HUES64 (cell line): ENCODE data around the gene SUMO3.

Experiments
- H3K27ac ChIP-seq: 2 replicates; pipeline ENCODE4 v1.7.0; 2013; ENCODE audit warnings: low read depth, low read length, inconsistent platforms
- H3K27me3 ChIP-seq: 2 replicates; pipeline ENCODE4 v1.6.1; 2013; ENCODE audit warnings: mild to moderate bottlenecking, low read length; ENCODE audit not compliant: insufficient read depth
- H3K36me3 ChIP-seq: 2 replicates; pipeline ENCODE4 v1.6.1; 2013; ENCODE audit warnings: mild to moderate bottlenecking, low read length; ENCODE audit not compliant: insufficient read depth
- H3K4me1 ChIP-seq: 2 replicates; pipeline ENCODE4 v1.6.1; 2013; ENCODE audit warnings: mild to moderate bottlenecking, low read length, moderate library complexity; ENCODE audit not compliant: insufficient read depth
- H3K4me3 ChIP-seq: 2 replicates; pipeline ENCODE4 v1.5.1; 2013; ENCODE audit warnings: mild to moderate bottlenecking, low read length, moderate library complexity
- H3K9ac ChIP-seq: 2 replicates; pipeline ENCODE4 v1.6.1; 2013; ENCODE audit warnings: mild to moderate bottlenecking, low read depth, low read length
- H3K9me3 ChIP-seq: 2 replicates; pipeline ENCODE4 v1.6.1; 2013; ENCODE audit warnings: low read depth, low read length; ENCODE audit not compliant: insufficient read depth
- WGBS: fragments of 150-250, 120-280 bp; methylation state at CpG from one replicate; pipeline ENCODE4 v1.1.7; 2013; ENCODE audit warnings: missing lambda C conversion rate; 5-methylcytosine and 5-hydroxymethylcytosine counted together

Gene SUMO3

DNA sequence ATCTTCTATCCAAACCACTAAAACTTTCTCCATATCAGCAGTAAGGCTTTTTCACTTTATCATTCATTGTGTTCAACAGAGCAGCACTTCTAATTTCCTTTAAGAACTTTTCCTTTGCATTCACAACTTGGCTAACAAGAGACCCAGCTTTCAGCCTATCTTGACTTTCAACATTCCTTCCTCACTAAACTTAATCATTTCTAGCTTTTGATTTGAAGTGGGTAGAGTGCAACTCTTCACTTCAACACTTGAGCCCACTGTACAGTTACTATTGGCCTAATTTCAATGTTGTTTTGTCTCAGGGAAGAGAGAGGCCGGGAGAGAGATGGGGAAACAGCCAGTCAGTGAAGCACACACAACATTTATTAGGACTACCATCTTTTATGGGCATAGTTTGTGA is 18.2 kb downstream of the SUMO3 start:
- Histone ChIP-seq H3K27ac (no peak overlapping the region), H3K9ac (no peak overlapping the region; the same call in 1 of the 2 replicates), H3K36me3 (peaks cover 61% of the 10 kb centered on the region), H3K27me3 (no peaks in the 10 kb centered on the region), H3K4me1 (peaks cover 18% of the 10 kb centered on the region; the same call in 1 of the 2 replicates), H3K4me3 (no peak overlapping the region), H3K9me3 (no peaks in the 10 kb centered on the region)
- WGBS, result 100% methylated on average over 1 of the region's 1 CpG

DNA sequence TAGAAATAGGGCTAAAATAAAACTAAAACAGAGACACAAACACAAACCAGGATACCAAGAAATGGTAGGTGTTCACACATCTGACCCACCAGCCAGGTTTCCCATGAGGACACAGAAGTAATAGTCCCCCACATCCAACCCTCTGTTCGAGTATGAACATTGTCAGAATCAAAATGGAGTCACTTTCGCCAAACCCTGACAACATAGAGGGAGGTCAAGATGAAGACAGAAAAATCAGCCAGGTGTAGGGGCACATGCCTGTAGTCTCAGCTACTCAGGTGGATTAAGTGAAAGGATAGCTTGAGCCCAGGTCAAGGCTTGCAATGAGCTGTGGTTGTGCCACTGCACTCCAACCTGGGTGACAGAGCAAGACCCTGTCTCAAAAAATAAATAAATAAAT is 20.1 kb downstream of the SUMO3 start:
- H3K9me3 ChIP-seq, result no peaks in the 10 kb centered on the region
- WGBS, result 97% methylated on average over 2 of the region's 2 CpGs
- no peaks in the 10 kb centered on the region for H3K27me3 ChIP-seq
- peaks cover 17% of the 10 kb centered on the region for H3K4me1 ChIP-seq
- no peak overlapping the region for H3K4me3 ChIP-seq
- H3K36me3 ChIP-seq, result peaks cover 46% of the 10 kb centered on the region
- H3K27ac ChIP-seq, result no peak overlapping the region
- no peak overlapping the region for H3K9ac ChIP-seq

DNA sequence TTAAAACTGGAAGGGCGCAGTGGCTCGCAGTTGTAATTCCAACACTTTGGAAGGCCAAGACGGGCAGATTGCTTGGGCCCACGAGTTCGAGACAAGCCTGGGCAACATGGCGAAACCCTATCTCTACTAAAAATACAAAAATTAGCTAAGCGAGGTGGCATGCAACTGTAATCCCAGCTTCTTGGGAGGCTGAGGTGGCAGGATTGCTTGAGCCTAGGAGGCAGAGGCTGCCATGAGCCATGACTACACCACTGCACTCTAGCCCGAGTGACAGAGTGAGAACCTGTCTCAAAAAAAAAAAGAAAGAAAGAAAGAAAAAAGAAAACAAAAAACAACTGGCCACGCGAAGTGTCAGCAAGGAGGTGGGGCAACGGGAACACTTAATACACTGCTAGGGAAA is 22.5 kb downstream of the SUMO3 start:
- Histone ChIP-seq H3K36me3 (peaks cover 69% of the 10 kb centered on the region), H3K27me3 (no peaks in the 10 kb centered on the region), H3K4me1 (peaks cover 13% of the 10 kb centered on the region), H3K9me3 (no peaks in the 10 kb centered on the region), H3K27ac (no peak overlapping the region), H3K9ac (no peak overlapping the region), H3K4me3 (no peak overlapping the region)
- 93% methylated on average over 11 of the region's 11 CpGs for WGBS

DNA sequence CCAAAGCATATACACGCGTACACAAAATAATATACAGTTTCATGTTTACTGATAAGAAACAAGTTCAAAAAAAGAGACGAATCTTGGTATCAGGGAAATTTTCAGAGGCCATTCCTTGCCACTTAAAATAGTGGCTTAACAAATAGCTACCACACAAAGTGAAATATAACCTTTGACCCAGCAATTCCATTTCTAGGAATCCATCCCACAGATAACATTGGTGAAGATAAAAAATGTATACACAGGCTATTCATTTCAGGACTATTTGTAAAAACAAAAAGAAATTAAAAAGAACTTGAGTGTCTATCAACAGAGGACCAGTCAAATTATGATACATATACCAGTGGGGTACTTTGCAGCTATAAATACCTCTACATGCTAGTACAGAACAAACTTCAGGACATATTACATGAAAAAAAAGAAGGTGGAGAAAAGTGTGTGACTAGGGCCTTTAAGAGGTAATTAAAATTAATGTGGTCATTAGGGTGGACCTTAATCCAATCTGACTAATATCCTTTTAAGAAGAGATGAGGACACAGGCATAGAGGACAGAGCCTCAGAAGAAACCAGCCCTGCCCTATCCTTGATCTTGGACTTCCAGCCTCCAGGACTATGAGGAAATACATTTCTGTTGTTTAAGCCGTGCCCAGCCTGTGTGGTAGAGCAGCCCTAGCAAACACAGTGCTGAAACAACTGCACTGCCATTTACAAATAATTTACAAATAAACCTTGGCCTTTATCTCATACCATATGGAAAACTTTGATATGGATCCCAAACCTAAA is 24.1 kb downstream of the SUMO3 start:
- H3K9ac ChIP-seq, result no peak overlapping the region
- WGBS, result 31% methylated on average over 3 of the region's 4 CpGs
- no peak overlapping the region for H3K27ac ChIP-seq
- H3K9me3 ChIP-seq, result no peaks in the 10 kb centered on the region
- peaks cover 60% of the 10 kb centered on the region for H3K36me3 ChIP-seq
- no peaks in the 10 kb centered on the region for H3K27me3 ChIP-seq
- no peak overlapping the region for H3K4me3 ChIP-seq
- H3K4me1 ChIP-seq, result peaks cover 7% of the 10 kb centered on the region; the same call in 1 of the 2 replicates

DNA sequence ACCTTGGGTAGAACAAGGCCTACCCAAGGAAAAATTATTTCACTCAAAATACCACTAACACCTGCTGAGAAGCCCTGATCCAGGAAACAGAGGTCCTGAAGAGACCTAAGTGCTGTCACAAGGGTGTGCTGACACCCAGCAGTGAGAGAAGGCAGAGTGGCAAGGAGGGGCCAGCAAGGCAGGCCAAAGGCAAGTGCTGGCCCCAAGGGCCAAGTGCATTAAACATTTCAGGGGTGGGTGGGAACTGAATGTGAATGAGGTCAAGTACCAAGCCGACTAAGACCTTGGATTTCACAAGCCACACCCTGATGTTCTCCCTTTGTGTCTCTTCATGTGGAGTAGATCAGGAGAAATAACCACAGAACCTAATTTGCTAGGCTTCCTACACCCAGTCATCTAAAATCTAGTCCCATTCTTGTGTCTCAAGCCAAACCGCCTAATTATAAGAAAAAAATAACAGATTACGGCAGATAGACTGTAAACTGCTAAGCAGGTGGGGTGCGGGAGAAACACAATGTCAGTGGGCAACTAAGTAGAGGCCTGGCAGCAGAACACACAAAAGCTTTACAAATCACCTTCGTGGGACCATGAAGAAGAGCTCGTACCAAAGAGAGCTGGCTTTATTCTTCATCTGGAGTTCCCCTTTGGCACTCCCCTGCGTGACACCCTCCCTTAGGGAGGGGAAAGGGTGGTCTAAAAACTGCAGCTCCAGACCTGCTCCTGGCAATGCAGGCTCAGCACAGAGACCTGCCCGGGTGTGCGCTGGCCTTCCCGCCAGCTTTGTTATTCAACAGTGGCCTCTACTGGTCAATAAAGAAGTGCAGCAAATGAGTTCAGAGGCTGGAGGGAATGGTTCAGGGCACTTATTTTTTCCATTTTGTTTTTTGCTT is 24.9 kb downstream of the SUMO3 start:
- WGBS, result 39% methylated on average over 9 of the region's 10 CpGs
- Histone ChIP-seq H3K9me3 (no peaks in the 10 kb centered on the region), H3K27ac (no peak overlapping the region), H3K36me3 (peaks cover 52% of the 10 kb centered on the region), H3K27me3 (no peaks in the 10 kb centered on the region), H3K9ac (no peak overlapping the region; the same call in 1 of the 2 replicates), H3K4me3 (no peak overlapping the region), H3K4me1 (peaks cover 7% of the 10 kb centered on the region; the same call in 1 of the 2 replicates)

DNA sequence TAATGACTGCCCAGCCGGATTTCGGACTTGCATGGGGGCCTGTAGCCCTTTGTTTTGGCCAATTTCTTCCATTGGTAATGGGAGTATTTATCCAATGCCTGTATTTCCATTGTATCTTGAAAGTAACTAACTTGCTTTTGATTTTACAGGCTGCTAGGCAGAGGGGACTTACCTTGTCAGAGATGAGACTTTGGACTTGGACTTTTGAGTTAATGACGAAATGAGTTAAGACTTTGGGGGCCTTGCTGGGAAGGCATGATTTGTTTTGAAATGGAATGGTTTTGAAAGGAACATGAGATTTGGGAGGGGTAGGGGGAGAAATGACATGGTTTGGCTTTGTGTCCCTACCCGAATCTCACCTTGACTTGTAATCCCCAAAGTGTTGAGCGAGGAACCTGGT is 25.9 kb downstream of the SUMO3 start:
- Histone ChIP-seq H3K4me1 (peaks cover 7% of the 10 kb centered on the region; the same call in 1 of the 2 replicates), H3K27ac (no peak overlapping the region), H3K36me3 (peaks cover 56% of the 10 kb centered on the region), H3K27me3 (no peaks in the 10 kb centered on the region), H3K9ac (no peak overlapping the region), H3K9me3 (no peaks in the 10 kb centered on the region), H3K4me3 (no peak overlapping the region)
- 97% methylated on average over 5 of the region's 5 CpGs for WGBS

DNA sequence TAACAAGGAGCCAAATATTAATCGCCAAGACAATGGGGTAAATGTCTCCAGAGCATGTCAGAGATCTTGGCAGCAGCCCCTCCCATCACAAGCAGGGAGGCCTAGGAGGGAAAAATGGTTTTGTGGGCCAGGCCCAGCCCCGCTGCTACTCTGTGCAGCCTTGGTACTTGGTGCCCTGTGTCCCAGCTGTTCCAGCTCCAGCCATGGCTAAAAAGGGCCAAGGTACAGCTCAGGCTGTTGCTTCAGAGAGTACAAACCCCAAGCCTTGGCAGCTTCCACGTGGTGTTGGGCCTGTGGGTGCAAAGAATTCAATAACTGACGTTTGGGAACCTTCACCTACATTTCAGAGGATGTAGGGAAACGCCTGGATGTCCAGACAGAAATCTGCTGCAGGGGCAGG is 26.6 kb downstream of the SUMO3 start:
- Histone ChIP-seq H3K27ac (no peak overlapping the region), H3K27me3 (no peaks in the 10 kb centered on the region), H3K9me3 (no peaks in the 10 kb centered on the region), H3K4me3 (no peak overlapping the region), H3K4me1 (peaks cover 7% of the 10 kb centered on the region; the same call in 1 of the 2 replicates), H3K36me3 (peaks cover 54% of the 10 kb centered on the region), H3K9ac (no peak overlapping the region)
- 97% methylated on average over 5 of the region's 5 CpGs for WGBS

DNA sequence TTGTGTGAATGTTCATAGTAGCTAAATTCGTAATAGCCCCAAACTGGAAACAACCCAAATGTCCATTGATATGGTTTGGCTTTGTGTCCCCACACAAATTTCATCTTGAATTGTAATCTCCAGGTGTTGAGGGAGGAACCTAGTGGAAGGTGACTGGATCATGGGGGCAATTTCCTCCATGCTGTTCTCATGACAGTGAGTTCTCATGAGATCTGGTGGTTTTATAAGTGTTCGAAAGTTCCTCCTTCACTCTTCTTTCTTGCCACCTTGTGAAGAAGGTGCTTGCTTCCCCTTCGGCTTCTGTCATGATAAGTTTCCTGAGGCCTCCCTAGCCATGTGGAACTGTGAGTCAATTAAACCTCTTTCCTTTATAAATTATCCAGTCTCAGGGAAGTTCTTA is 27.5 kb downstream of the SUMO3 start:
- Histone ChIP-seq H3K4me3 (no peak overlapping the region), H3K4me1 (peaks cover 7% of the 10 kb centered on the region; the same call in 1 of the 2 replicates), H3K27ac (no peak overlapping the region), H3K27me3 (no peaks in the 10 kb centered on the region), H3K9ac (no peak overlapping the region), H3K9me3 (no peaks in the 10 kb centered on the region), H3K36me3 (peaks cover 52% of the 10 kb centered on the region)
- WGBS, result 93% methylated on average over 3 of the region's 3 CpGs

DNA sequence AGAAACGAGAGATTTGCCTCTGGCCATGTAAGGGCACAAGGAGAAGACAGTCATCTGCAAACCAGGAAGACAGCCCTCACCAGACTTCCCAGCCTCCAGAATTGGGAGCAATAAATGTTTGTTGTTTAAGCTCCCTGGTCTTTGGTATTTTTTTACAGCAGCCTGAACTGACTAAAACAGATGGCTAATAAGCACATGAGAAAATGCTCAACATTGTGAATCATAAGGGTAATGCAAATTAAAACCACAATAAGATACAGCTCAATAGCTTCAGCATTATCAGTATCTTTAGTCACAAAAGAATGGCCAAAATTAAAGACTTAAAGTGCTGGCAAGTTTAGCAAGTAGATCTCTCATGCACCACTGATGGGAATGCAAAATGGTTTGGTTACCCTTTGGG is 28.0 kb downstream of the SUMO3 start:
- no peak overlapping the region for H3K27ac ChIP-seq
- H3K4me1 ChIP-seq, result peaks cover 7% of the 10 kb centered on the region; the same call in 1 of the 2 replicates
- no peak overlapping the region for H3K4me3 ChIP-seq
- no peak overlapping the region for H3K9ac ChIP-seq
- H3K9me3 ChIP-seq, result no peaks in the 10 kb centered on the region
- no peaks in the 10 kb centered on the region for H3K27me3 ChIP-seq
- 91% methylated on average over 1 of the region's 1 CpG for WGBS
- peaks cover 55% of the 10 kb centered on the region for H3K36me3 ChIP-seq

DNA sequence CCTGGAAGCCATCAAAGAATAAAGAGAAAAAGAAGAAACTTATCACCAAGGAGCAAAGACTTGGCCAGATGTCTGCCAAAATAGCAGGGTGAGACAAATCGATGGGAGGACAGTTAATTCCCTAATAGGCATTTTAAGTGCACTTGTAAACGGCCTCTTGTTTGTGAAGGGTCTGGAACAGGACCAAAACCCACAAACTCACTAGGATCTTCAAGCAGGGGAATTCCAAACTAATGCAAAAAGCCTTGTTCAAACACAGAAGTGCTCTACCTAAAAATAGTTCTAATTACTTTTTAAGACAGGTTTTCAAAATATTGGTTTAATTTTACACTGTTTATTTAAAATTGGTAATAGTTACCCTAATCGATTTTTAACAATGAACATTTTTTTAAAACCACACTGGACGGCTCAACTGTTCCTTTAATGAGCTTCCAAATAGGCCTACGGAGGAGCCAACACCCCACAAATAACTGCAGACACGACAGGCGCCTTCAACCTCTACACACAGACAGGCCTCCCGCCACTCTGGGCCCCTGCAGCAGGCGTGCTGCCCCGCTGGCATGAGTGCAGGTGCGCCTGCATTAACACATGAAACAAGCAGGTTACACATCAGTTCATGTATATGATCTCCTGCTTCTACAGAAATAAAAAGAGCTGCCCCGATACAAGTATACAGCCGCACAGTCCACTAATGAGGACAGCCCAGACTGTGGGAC is 32.1 kb downstream of the SUMO3 start:
- Histone ChIP-seq H3K27me3 (no peaks in the 10 kb centered on the region), H3K36me3 (peaks cover 53% of the 10 kb centered on the region), H3K9me3 (no peaks in the 10 kb centered on the region), H3K4me1 (no peaks in the 10 kb centered on the region), H3K4me3 (no peak overlapping the region), H3K9ac (no peak overlapping the region), H3K27ac (no peak overlapping the region)
- 94% methylated on average over 13 of the region's 13 CpGs for WGBS

DNA sequence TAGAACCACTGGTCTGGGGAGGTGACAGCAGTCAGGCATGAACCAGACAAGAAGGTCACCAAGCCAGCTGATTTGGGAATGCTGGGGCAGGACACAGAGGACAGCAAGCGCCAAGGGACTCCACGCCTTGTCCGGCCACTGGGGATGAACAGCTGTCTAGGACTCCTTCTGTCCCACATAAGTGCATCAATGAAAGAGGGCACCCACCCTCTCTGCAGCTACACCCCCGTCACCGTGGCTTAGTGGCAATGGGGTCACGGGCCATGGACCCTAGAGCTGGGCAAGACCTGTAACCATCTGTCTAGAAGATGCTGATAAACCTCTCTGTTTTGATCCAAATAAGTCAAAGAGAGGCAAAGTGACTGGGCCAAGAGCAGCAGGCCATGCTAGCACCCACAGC is 33.1 kb downstream of the SUMO3 start:
- Histone ChIP-seq H3K9ac (no peak overlapping the region), H3K9me3 (no peaks in the 10 kb centered on the region), H3K4me3 (no peak overlapping the region), H3K4me1 (no peaks in the 10 kb centered on the region), H3K27me3 (no peaks in the 10 kb centered on the region), H3K36me3 (peaks cover 52% of the 10 kb centered on the region), H3K27ac (no peak overlapping the region)
- 98% methylated on average over 6 of the region's 6 CpGs for WGBS
